ENCODE results near the gene CIPC.

CIPC gene

GRCh38 chr14:77114609-77115008, 16.6 kb downstream of the CIPC start:
- peaks cover 7% of the 10 kb centered on the region for H3K4me1 ChIP-seq (ENCODE audit: control insufficient read depth, insufficient read depth, low read length)
- H3K27ac ChIP-seq (ENCODE audit: low read length) = no peak overlapping the region
- no peak overlapping the region for H3K9ac ChIP-seq (ENCODE audit: low read length in 2 of 2)
- H3K36me3 ChIP-seq (ENCODE audit: control insufficient read depth in 2 of 2, insufficient read depth in 2 of 2, low read length in 2 of 2) = peaks cover 30 to 53% of the 10 kb centered on the region in 2 donors
- no peaks in the 10 kb centered on the region for H3K9me3 ChIP-seq (ENCODE audit: control insufficient read depth in 2 of 2, low read length in 2 of 2)
- no peak overlapping the region for H3K4me3 ChIP-seq (ENCODE audit: low read length in 2 of 2)
- no peaks in the 10 kb centered on the region for H3K27me3 ChIP-seq (ENCODE audit: control insufficient read depth in 1 of 2, insufficient read depth in 2 of 2, low read length in 2 of 2)

- Histone ChIP-seq H3K9ac (ENCODE audit: low read length in 2 of 2) (no peak overlapping the region), H3K27me3 (ENCODE audit: control insufficient read depth in 1 of 2, insufficient read depth in 2 of 2, low read length in 2 of 2) (no peaks in the 10 kb centered on the region), H3K4me3 (ENCODE audit: low read length in 2 of 2) (no peak overlapping the region), H3K4me1 (ENCODE audit: control insufficient read depth, insufficient read depth, low read length) (peaks cover 4% of the 10 kb centered on the region), H3K36me3 (ENCODE audit: control insufficient read depth in 2 of 2, insufficient read depth in 2 of 2, low read length in 2 of 2) (peaks cover 30 to 49% of the 10 kb centered on the region in 2 donors), H3K27ac (ENCODE audit: low read length) (no peak overlapping the region), H3K9me3 (ENCODE audit: control insufficient read depth in 2 of 2, low read length in 2 of 2) (no peaks in the 10 kb centered on the region)
Measured at GRCh38 chr14:77116172-77116817, 18.2 kb downstream of the CIPC start.

GRCh38 chr14:77119851-77120250, 21.8 kb downstream of the CIPC start:
- no peak overlapping the region for H3K9ac ChIP-seq (ENCODE audit: low read length in 2 of 2)
- peaks cover 20% of the 10 kb centered on the region for H3K4me1 ChIP-seq (ENCODE audit: control insufficient read depth, insufficient read depth, low read length)
- H3K27me3 ChIP-seq (ENCODE audit: control insufficient read depth in 1 of 2, insufficient read depth in 2 of 2, low read length in 2 of 2) = no peaks in the 10 kb centered on the region
- peaks cover 11 to 27% of the 10 kb centered on the region in 2 donors for H3K36me3 ChIP-seq (ENCODE audit: control insufficient read depth in 2 of 2, insufficient read depth in 2 of 2, low read length in 2 of 2)
- H3K9me3 ChIP-seq (ENCODE audit: control insufficient read depth in 2 of 2, low read length in 2 of 2) = no peaks in the 10 kb centered on the region
- H3K27ac ChIP-seq (ENCODE audit: low read length) = no peak overlapping the region
- H3K4me3 ChIP-seq (ENCODE audit: low read length in 2 of 2) = no peak overlapping the region

GRCh38 chr14:77120771-77121743, 23.0 kb downstream of the CIPC start:
- peaks cover 27% of the 10 kb centered on the region for H3K4me1 ChIP-seq (ENCODE audit: control insufficient read depth, insufficient read depth, low read length)
- peak overlapping the region in 1 of 2 donors; percentile 13 for H3K9ac ChIP-seq (ENCODE audit: low read length in 2 of 2)
- no peak overlapping the region for H3K4me3 ChIP-seq (ENCODE audit: low read length in 2 of 2)
- H3K27ac ChIP-seq (ENCODE audit: low read length) = peak overlapping the region; percentile 6
- H3K27me3 ChIP-seq (ENCODE audit: control insufficient read depth in 1 of 2, insufficient read depth in 2 of 2, low read length in 2 of 2) = peaks cover 5 to 10% of the 10 kb centered on the region in 2 donors
- no peaks in the 10 kb centered on the region for H3K9me3 ChIP-seq (ENCODE audit: control insufficient read depth in 2 of 2, low read length in 2 of 2)
- peaks cover 11 to 22% of the 10 kb centered on the region in 2 donors for H3K36me3 ChIP-seq (ENCODE audit: control insufficient read depth in 2 of 2, insufficient read depth in 2 of 2, low read length in 2 of 2)

GRCh38 chr14:77122526-77123125, 24.6 kb downstream of the CIPC start:
- Histone ChIP-seq H3K4me1 (ENCODE audit: control insufficient read depth, insufficient read depth, low read length) (peaks cover 27% of the 10 kb centered on the region), H3K9ac (ENCODE audit: low read length in 2 of 2) (no peak overlapping the region)

GRCh38 chr14:77123381-77124325, 25.6 kb downstream of the CIPC start:
- Histone ChIP-seq H3K4me3 (ENCODE audit: low read length in 2 of 2) (peak overlapping the region in 1 of 2 donors; percentile 85), H3K27ac (ENCODE audit: low read length) (no peak overlapping the region), H3K9me3 (ENCODE audit: control insufficient read depth in 2 of 2, low read length in 2 of 2) (no peaks in the 10 kb centered on the region), H3K27me3 (ENCODE audit: control insufficient read depth in 1 of 2, insufficient read depth in 2 of 2, low read length in 2 of 2) (peaks cover 14 to 16% of the 10 kb centered on the region in 2 donors), H3K36me3 (ENCODE audit: control insufficient read depth in 2 of 2, insufficient read depth in 2 of 2, low read length in 2 of 2) (peaks cover 5 to 7% of the 10 kb centered on the region in 2 donors), H3K9ac (ENCODE audit: low read length in 2 of 2) (no peak overlapping the region), H3K4me1 (ENCODE audit: control insufficient read depth, insufficient read depth, low read length) (peaks cover 27% of the 10 kb centered on the region)

More at GRCh38 chr14:77122526-77123125, 24.6 kb downstream of the CIPC start:
- H3K36me3 ChIP-seq (ENCODE audit: control insufficient read depth in 2 of 2, insufficient read depth in 2 of 2, low read length in 2 of 2) = peaks cover 8 to 11% of the 10 kb centered on the region in 2 donors
- H3K27me3 ChIP-seq (ENCODE audit: control insufficient read depth in 1 of 2, insufficient read depth in 2 of 2, low read length in 2 of 2) = peaks cover 12 to 14% of the 10 kb centered on the region in 2 donors
- no peak overlapping the region for H3K27ac ChIP-seq (ENCODE audit: low read length)
- no peak overlapping the region for H3K4me3 ChIP-seq (ENCODE audit: low read length in 2 of 2)
- no peaks in the 10 kb centered on the region for H3K9me3 ChIP-seq (ENCODE audit: control insufficient read depth in 2 of 2, low read length in 2 of 2)

GRCh38 chr14:77124345-77125280, 26.6 kb downstream of the CIPC start:
- no peaks in the 10 kb centered on the region for H3K9me3 ChIP-seq (ENCODE audit: control insufficient read depth in 2 of 2, low read length in 2 of 2)
- peak overlapping the region; percentile 81 to 85 for H3K4me3 ChIP-seq (ENCODE audit: low read length in 2 of 2)
- peaks cover 14 to 21% of the 10 kb centered on the region in 2 donors for H3K27me3 ChIP-seq (ENCODE audit: control insufficient read depth in 1 of 2, insufficient read depth in 2 of 2, low read length in 2 of 2)
- H3K36me3 ChIP-seq (ENCODE audit: control insufficient read depth in 2 of 2, insufficient read depth in 2 of 2, low read length in 2 of 2) = peaks cover 4% of the 10 kb centered on the region in 2 donors
- peak overlapping the region; percentile 67 to 68 for H3K9ac ChIP-seq (ENCODE audit: low read length in 2 of 2)
- H3K4me1 ChIP-seq (ENCODE audit: control insufficient read depth, insufficient read depth, low read length) = peaks cover 27% of the 10 kb centered on the region
- H3K27ac ChIP-seq (ENCODE audit: low read length) = no peak overlapping the region

- Histone ChIP-seq H3K36me3 (ENCODE audit: control insufficient read depth in 2 of 2, insufficient read depth in 2 of 2, low read length in 2 of 2) (no peaks in the 10 kb centered on the region), H3K9me3 (ENCODE audit: control insufficient read depth in 2 of 2, low read length in 2 of 2) (no peaks in the 10 kb centered on the region), H3K4me3 (ENCODE audit: low read length in 2 of 2) (peak overlapping the region; percentile 81 to 85), H3K27ac (ENCODE audit: low read length) (no peak overlapping the region), H3K9ac (ENCODE audit: low read length in 2 of 2) (peak overlapping the region; percentile 13 to 49), H3K4me1 (ENCODE audit: control insufficient read depth, insufficient read depth, low read length) (peaks cover 27% of the 10 kb centered on the region), H3K27me3 (ENCODE audit: control insufficient read depth in 1 of 2, insufficient read depth in 2 of 2, low read length in 2 of 2) (peaks cover 18 to 22% of the 10 kb centered on the region in 2 donors)
Measured at GRCh38 chr14:77125281-77125801, 27.3 kb downstream of the CIPC start.

- H3K27me3 ChIP-seq (ENCODE audit: control insufficient read depth in 1 of 2, insufficient read depth in 2 of 2, low read length in 2 of 2) = peaks cover 18 to 22% of the 10 kb centered on the region in 2 donors
- no peak overlapping the region for H3K9ac ChIP-seq (ENCODE audit: low read length in 2 of 2)
- peaks cover 27% of the 10 kb centered on the region for H3K4me1 ChIP-seq (ENCODE audit: control insufficient read depth, insufficient read depth, low read length)
- no peaks in the 10 kb centered on the region for H3K36me3 ChIP-seq (ENCODE audit: control insufficient read depth in 2 of 2, insufficient read depth in 2 of 2, low read length in 2 of 2)
- H3K27ac ChIP-seq (ENCODE audit: low read length) = no peak overlapping the region
- no peak overlapping the region for H3K4me3 ChIP-seq (ENCODE audit: low read length in 2 of 2)
- H3K9me3 ChIP-seq (ENCODE audit: control insufficient read depth in 2 of 2, low read length in 2 of 2) = no peaks in the 10 kb centered on the region
Measured at GRCh38 chr14:77125823-77126325, 27.8 kb downstream of the CIPC start.

Data from stomach smooth muscle (tissue), 2 donors.